MM.1S (cell line): Measurements from ENCODE around the gene NYAP1.

Experiments
- DNase-seq: peaks from one replicate; pipeline ENCODE4 v3.0.0-alpha.2; 2015
- H2AFZ ChIP-seq: fragments of 300-600 bp; sonication (generic); 2 replicates; pipeline ENCODE4 v1.6.0; 2016; ENCODE audit warnings: antibody characterized with exemption, low read length
- H3F3A ChIP-seq: fragments of 300-600 bp; sonication (generic); 2 replicates; pipeline ENCODE4 v1.6.1; 2016; ENCODE audit warnings: mild to moderate bottlenecking, antibody characterized with exemption, low read length, moderate library complexity, mixed read lengths; ENCODE audit not compliant: insufficient read depth
- H3K27ac ChIP-seq: fragments of 300-600 bp; sonication (generic); 2 replicates; pipeline ENCODE4 v1.5.1; 2016; ENCODE audit warnings: mild to moderate bottlenecking, low read length
- H3K27me3 ChIP-seq: fragments of 300-600 bp; sonication (generic); replicated peaks from 2 replicates; pipeline ENCODE4 v1.6.0; 2016; ENCODE audit warnings: low read length; ENCODE audit not compliant: insufficient read depth
- H3K36me3 ChIP-seq: fragments of 300-600 bp; sonication (generic); replicated peaks from 2 replicates; pipeline ENCODE4 v1.6.1; 2016; ENCODE audit warnings: mild to moderate bottlenecking, low read length, mixed read lengths; ENCODE audit not compliant: insufficient read depth
- H3K4me1 ChIP-seq: fragments of 300-600 bp; sonication (generic); 2 replicates; pipeline ENCODE4 v1.6.1; 2016; ENCODE audit warnings: low read length, mixed read lengths
- H3K4me2 ChIP-seq: fragments of 300-600 bp; sonication (generic); 2 replicates; pipeline ENCODE4 v1.6.0; 2016; ENCODE audit warnings: low read depth, low read length
- H3K4me3 ChIP-seq: fragments of 300-600 bp; sonication (generic); 2 replicates; pipeline ENCODE4 v1.5.1; 2016; ENCODE audit warnings: low read length, mixed read lengths
- H3K79me2 ChIP-seq: fragments of 300-600 bp; sonication (generic); 2 replicates; pipeline ENCODE4 v1.6.1; 2016; ENCODE audit warnings: mixed run types, low read length, mixed read lengths
- H3K9ac ChIP-seq: fragments of 300-600 bp; sonication (generic); 2 replicates; pipeline ENCODE4 v1.6.1; 2016; ENCODE audit warnings: low read length, mixed read lengths
- H3K9me2 ChIP-seq: fragments of 300-600 bp; sonication (generic); replicated peaks from 2 replicates; pipeline ENCODE4 v1.6.1; 2016; ENCODE audit warnings: mild to moderate bottlenecking, low read length, mixed read lengths; ENCODE audit not compliant: insufficient read depth
- H3K9me3 ChIP-seq: fragments of 300-600 bp; sonication (generic); replicated peaks from 2 replicates; pipeline ENCODE4 v1.6.1; 2016; ENCODE audit warnings: mild to moderate bottlenecking, low read length, mixed read lengths; ENCODE audit not compliant: insufficient read depth
- H4K20me1 ChIP-seq: fragments of 300-600 bp; sonication (generic); 2 replicates; pipeline ENCODE4 v1.6.1; 2016; ENCODE audit warnings: mild to moderate bottlenecking, low read length, moderate library complexity, mixed read lengths; ENCODE audit not compliant: insufficient read depth
- EZH2 ChIP-seq: fragments of 300-600 bp; sonication (generic); optimal IDR thresholded peaks from 2 replicates; pipeline ENCODE3; 2017; ENCODE audit warnings: low read depth, mild to moderate bottlenecking, antibody characterized with exemption, low read length, mixed read lengths
- EZH2phosphoT487 ChIP-seq: fragments of 300-600 bp; sonication (generic); IDR thresholded peaks from 2 replicates; pipeline ENCODE4 v1.6.1; 2018; ENCODE audit warnings: antibody characterized with exemption, low read length
- TF ChIP-seq, protein P1 (sequence below): fragments of 300-600 bp; sonication (generic); IDR thresholded peaks from 2 replicates; pipeline ENCODE4 v1.5.1; 2016; ENCODE audit warnings: antibody characterized with exemption, low read length, mixed read lengths

NYAP1 gene

GRCh38 chr7:100464210-100464660, 19.5 kb upstream of the NYAP1 start, which contains the start of gene SPACDR:
SPACDR (minus strand) TSS chr7:100464260; CDS start chr7:100464025, 235 bp downstream.
- H3K9me2 ChIP-seq = no peaks in the 10 kb centered on the region
- no peaks in the 10 kb centered on the region for H3K4me1 ChIP-seq
- H4K20me1 ChIP-seq = no peaks in the 10 kb centered on the region
- no peaks in the 10 kb centered on the region for H3K27me3 ChIP-seq
- H3F3A ChIP-seq = no peaks in the 10 kb centered on the region
- no peak within 1 kb of the TSS for H3K27ac ChIP-seq
- no peak within 1 kb of the TSS for H3K4me3 ChIP-seq
- no peaks in the 10 kb centered on the region for H3K9me3 ChIP-seq
- no peak within 1 kb of the TSS for H3K4me2 ChIP-seq
- DNase-seq = no peak
- H2AFZ ChIP-seq = no peak within 1 kb of the TSS
- H3K79me2 ChIP-seq = no peaks in the 10 kb centered on the region
- TF ChIP-seq, protein P1, sequence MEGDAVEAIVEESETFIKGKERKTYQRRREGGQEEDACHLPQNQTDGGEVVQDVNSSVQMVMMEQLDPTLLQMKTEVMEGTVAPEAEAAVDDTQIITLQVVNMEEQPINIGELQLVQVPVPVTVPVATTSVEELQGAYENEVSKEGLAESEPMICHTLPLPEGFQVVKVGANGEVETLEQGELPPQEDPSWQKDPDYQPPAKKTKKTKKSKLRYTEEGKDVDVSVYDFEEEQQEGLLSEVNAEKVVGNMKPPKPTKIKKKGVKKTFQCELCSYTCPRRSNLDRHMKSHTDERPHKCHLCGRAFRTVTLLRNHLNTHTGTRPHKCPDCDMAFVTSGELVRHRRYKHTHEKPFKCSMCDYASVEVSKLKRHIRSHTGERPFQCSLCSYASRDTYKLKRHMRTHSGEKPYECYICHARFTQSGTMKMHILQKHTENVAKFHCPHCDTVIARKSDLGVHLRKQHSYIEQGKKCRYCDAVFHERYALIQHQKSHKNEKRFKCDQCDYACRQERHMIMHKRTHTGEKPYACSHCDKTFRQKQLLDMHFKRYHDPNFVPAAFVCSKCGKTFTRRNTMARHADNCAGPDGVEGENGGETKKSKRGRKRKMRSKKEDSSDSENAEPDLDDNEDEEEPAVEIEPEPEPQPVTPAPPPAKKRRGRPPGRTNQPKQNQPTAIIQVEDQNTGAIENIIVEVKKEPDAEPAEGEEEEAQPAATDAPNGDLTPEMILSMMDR = no peak
- TF ChIP-seq EZH2phosphoT487 (no peak), EZH2 (no peak)
- no peaks in the 10 kb centered on the region for H3K36me3 ChIP-seq
- H3K9ac ChIP-seq = no peak within 1 kb of the TSS

- Histone ChIP-seq H3K27me3 (no peaks in the 10 kb centered on the region), H3K9me3 (no peaks in the 10 kb centered on the region), H3K9me2 (no peaks in the 10 kb centered on the region), H3F3A (no peaks in the 10 kb centered on the region), H3K4me2 (no peak overlapping the region), H3K36me3 (no peaks in the 10 kb centered on the region), H3K4me3 (no peak overlapping the region), H3K4me1 (no peaks in the 10 kb centered on the region), H3K27ac (no peak overlapping the region), H3K79me2 (no peaks in the 10 kb centered on the region), H3K9ac (no peak overlapping the region), H4K20me1 (no peaks in the 10 kb centered on the region), H2AFZ (no peak overlapping the region)
- TF ChIP-seq EZH2 = no peak
- TF ChIP-seq EZH2phosphoT487 = no peak
- TF ChIP-seq, protein P1 = no peak
- DNase-seq = no peak
These were observed 18.9 kb upstream of the NYAP1 start for GRCh38 chr7:100464791-100465190.

GRCh38 chr7:100465299-100465698, 18.4 kb upstream of the NYAP1 start:
- TF ChIP-seq, protein P1 = no peak
- no peak for TF ChIP-seq EZH2
- TF ChIP-seq EZH2phosphoT487 = no peak
- Histone ChIP-seq H3K9me3 (no peaks in the 10 kb centered on the region), H4K20me1 (no peaks in the 10 kb centered on the region), H3F3A (no peaks in the 10 kb centered on the region; the same call in 1 of the 2 replicates), H3K36me3 (no peaks in the 10 kb centered on the region), H3K4me2 (no peak overlapping the region), H3K27ac (no peak overlapping the region), H3K9ac (no peak overlapping the region), H3K79me2 (no peaks in the 10 kb centered on the region), H2AFZ (no peak overlapping the region), H3K9me2 (no peaks in the 10 kb centered on the region), H3K4me3 (no peak overlapping the region), H3K27me3 (no peaks in the 10 kb centered on the region), H3K4me1 (no peaks in the 10 kb centered on the region)
- no peak for DNase-seq
